SK-N-SH treated with all-trans-retinoic acid at 6 μM for 48 hours (cell line): ENCODE measurements around the gene NUP93.

ENCODE experiments used
- ATAC-seq: fragments of 200-7000 bp; cut with Tn5 transposase; 3 replicates; pipeline ENCODE4 v1.9.1; 2020; ENCODE audit warnings: mild to moderate bottlenecking, moderate library complexity
- ARNTL ChIP-seq: fragments of 450-650 bp; formaldehyde crosslinking; IDR thresholded peaks from 2 replicates; pipeline ENCODE4 v1.5.0; 2020; ENCODE audit warnings: low read depth, mild to moderate bottlenecking, moderate library complexity, borderline replicate concordance
- CSDC2 ChIP-seq: fragments of 250-450 bp; sonication (Bioruptor Pico); IDR thresholded peaks from 2 replicates; pipeline ENCODE4 v1.5.0; 2020; ENCODE audit warnings: mild to moderate bottlenecking, moderate library complexity
- CSRNP3 ChIP-seq: fragments of 250-450 bp; sonication (Bioruptor Pico); IDR thresholded peaks from 2 replicates; pipeline ENCODE4 v1.5.1; 2021; ENCODE audit warnings: mild to moderate bottlenecking, moderate library complexity
- ESRRG ChIP-seq: fragments of 250-450 bp; sonication (Bioruptor Pico); IDR thresholded peaks from 2 replicates; pipeline ENCODE4 v1.6.1; 2021; ENCODE audit warnings: mild to moderate bottlenecking
- GLIS3 ChIP-seq: fragments of 250-450 bp; sonication (Bioruptor Pico); IDR thresholded peaks from 2 replicates; pipeline ENCODE4 v1.5.0; 2020; ENCODE audit warnings: mild to moderate bottlenecking, moderate library complexity
- ISL1 ChIP-seq: fragments of 250-450 bp; sonication (Bioruptor Pico); IDR thresholded peaks from 2 replicates; pipeline ENCODE4 v2.1.2; 2022; ENCODE audit warnings: mild to moderate bottlenecking, moderate library complexity
- PATZ1 ChIP-seq: fragments of 250-450 bp; sonication (Bioruptor Pico); IDR thresholded peaks from 2 replicates; pipeline ENCODE4 v1.8.0; 2020; ENCODE audit warnings: mild to moderate bottlenecking, moderate library complexity, borderline replicate concordance
- POU6F1 ChIP-seq: fragments of 250-450 bp; sonication (Bioruptor Pico); IDR thresholded peaks from 2 replicates; pipeline ENCODE4 v1.8.0; 2021; ENCODE audit warnings: low read depth, mild to moderate bottlenecking, moderate library complexity, borderline replicate concordance
- PPARA ChIP-seq: fragments of 250-450 bp; sonication (Bioruptor Pico); IDR thresholded peaks from 2 replicates; pipeline ENCODE4 v1.5.0; 2020; ENCODE audit warnings: mild to moderate bottlenecking, borderline replicate concordance
- RARB ChIP-seq: fragments of 250-450 bp; sonication (Bioruptor Pico); IDR thresholded peaks from 2 replicates; pipeline ENCODE4 v1.8.0; 2021; ENCODE audit warnings: mild to moderate bottlenecking, moderate library complexity
- SNAI2 ChIP-seq: fragments of 250-450 bp; sonication (Bioruptor Pico); IDR thresholded peaks from 2 replicates; pipeline ENCODE4 v1.5.0; 2020; ENCODE audit warnings: mild to moderate bottlenecking, moderate library complexity
- TOX ChIP-seq: fragments of 250-450 bp; sonication (Bioruptor Pico); IDR thresholded peaks from 2 replicates; pipeline ENCODE4 v1.8.0; 2021; ENCODE audit warnings: mild to moderate bottlenecking, moderate library complexity, borderline replicate concordance
- ZC3H10 ChIP-seq: fragments of 250-450 bp; sonication (Bioruptor Pico); IDR thresholded peaks from 2 replicates; pipeline ENCODE4 v1.5.1; 2021; ENCODE audit warnings: mild to moderate bottlenecking, moderate library complexity
- ZFP3 ChIP-seq: fragments of 250-450 bp; sonication (Bioruptor Pico); IDR thresholded peaks from 2 replicates; pipeline ENCODE4 v1.5.0; 2020; ENCODE audit warnings: mild to moderate bottlenecking, moderate library complexity
- ZFP30 ChIP-seq: fragments of 450-650 bp; formaldehyde crosslinking; IDR thresholded peaks from 2 replicates; pipeline ENCODE4 v1.5.0; 2022; ENCODE audit warnings: mild to moderate bottlenecking, moderate library complexity
- ZNF565 ChIP-seq: fragments of 450-650 bp; formaldehyde crosslinking; conservative IDR thresholded peaks from 2 replicates; pipeline ENCODE4 v1.5.0; 2020; ENCODE audit warnings: low read depth, mild to moderate bottlenecking, moderate library complexity
- ZNF70 ChIP-seq: fragments of 450-650 bp; formaldehyde crosslinking; IDR thresholded peaks from 2 replicates; pipeline ENCODE4 v1.5.0; 2020; ENCODE audit warnings: mild to moderate bottlenecking, moderate library complexity
- TF ChIP-seq, protein P1 (sequence below): fragments of 250-450 bp; sonication (Bioruptor Pico); IDR thresholded peaks from 2 replicates; pipeline ENCODE4 v1.5.0; 2020; ENCODE audit warnings: mild to moderate bottlenecking, moderate library complexity
- TF ChIP-seq, protein P2 (sequence below): fragments of 250-450 bp; sonication (Bioruptor Pico); IDR thresholded peaks from 2 replicates; pipeline ENCODE4 v1.5.1; 2020; ENCODE audit warnings: low read depth, mild to moderate bottlenecking, moderate library complexity

Gene NUP93

GRCh38 chr16:56726926-56727325, 3.0 kb upstream of the NUP93 start:
- no peak for ATAC-seq
- TF ChIP-seq, protein P1, sequence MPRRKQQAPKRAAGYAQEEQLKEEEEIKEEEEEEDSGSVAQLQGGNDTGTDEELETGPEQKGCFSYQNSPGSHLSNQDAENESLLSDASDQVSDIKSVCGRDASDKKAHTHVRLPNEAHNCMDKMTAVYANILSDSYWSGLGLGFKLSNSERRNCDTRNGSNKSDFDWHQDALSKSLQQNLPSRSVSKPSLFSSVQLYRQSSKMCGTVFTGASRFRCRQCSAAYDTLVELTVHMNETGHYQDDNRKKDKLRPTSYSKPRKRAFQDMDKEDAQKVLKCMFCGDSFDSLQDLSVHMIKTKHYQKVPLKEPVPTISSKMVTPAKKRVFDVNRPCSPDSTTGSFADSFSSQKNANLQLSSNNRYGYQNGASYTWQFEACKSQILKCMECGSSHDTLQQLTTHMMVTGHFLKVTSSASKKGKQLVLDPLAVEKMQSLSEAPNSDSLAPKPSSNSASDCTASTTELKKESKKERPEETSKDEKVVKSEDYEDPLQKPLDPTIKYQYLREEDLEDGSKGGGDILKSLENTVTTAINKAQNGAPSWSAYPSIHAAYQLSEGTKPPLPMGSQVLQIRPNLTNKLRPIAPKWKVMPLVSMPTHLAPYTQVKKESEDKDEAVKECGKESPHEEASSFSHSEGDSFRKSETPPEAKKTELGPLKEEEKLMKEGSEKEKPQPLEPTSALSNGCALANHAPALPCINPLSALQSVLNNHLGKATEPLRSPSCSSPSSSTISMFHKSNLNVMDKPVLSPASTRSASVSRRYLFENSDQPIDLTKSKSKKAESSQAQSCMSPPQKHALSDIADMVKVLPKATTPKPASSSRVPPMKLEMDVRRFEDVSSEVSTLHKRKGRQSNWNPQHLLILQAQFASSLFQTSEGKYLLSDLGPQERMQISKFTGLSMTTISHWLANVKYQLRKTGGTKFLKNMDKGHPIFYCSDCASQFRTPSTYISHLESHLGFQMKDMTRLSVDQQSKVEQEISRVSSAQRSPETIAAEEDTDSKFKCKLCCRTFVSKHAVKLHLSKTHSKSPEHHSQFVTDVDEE (CRISPR knock-in tag): no peak
- no peak for TF ChIP-seq TOX (CRISPR knock-in tag)
- TF ChIP-seq RARB (CRISPR knock-in tag): no peak
- TF ChIP-seq ZC3H10 (CRISPR knock-in tag): no peak
- TF ChIP-seq ARNTL (CRISPR knock-in tag): no peak
- TF ChIP-seq, protein P2, sequence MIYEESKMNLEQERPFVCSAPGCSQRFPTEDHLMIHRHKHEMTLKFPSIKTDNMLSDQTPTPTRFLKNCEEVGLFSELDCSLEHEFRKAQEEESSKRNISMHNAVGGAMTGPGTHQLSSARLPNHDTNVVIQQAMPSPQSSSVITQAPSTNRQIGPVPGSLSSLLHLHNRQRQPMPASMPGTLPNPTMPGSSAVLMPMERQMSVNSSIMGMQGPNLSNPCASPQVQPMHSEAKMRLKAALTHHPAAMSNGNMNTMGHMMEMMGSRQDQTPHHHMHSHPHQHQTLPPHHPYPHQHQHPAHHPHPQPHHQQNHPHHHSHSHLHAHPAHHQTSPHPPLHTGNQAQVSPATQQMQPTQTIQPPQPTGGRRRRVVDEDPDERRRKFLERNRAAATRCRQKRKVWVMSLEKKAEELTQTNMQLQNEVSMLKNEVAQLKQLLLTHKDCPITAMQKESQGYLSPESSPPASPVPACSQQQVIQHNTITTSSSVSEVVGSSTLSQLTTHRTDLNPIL (CRISPR knock-in tag): no peak
- no peak for TF ChIP-seq ZFP30 (CRISPR knock-in tag)
- TF ChIP-seq SNAI2 (CRISPR knock-in tag): no peak
- no peak for TF ChIP-seq ZNF70 (CRISPR knock-in tag)
- TF ChIP-seq PATZ1 (CRISPR knock-in tag): no peak
- no peak for TF ChIP-seq PPARA (CRISPR knock-in tag)
- TF ChIP-seq CSDC2: no peak
- TF ChIP-seq ESRRG: no peak
- TF ChIP-seq POU6F1: no peak

GRCh38 chr16:56728027-56728426, 1.9 kb upstream of the NUP93 start:
- TF ChIP-seq, protein P1 (CRISPR knock-in tag): no peak
- TF ChIP-seq PPARA (CRISPR knock-in tag) (no peak), ZNF565 (CRISPR knock-in tag) (no peak), CSRNP3 (CRISPR knock-in tag) (no peak), ARNTL (CRISPR knock-in tag) (no peak)
- ATAC-seq: no peak

GRCh38 chr16:56728980-56729734, 772 bp upstream of the NUP93 start:
- no peak for TF ChIP-seq SNAI2 (CRISPR knock-in tag)
- TF ChIP-seq RARB (CRISPR knock-in tag): no peak
- TF ChIP-seq CSDC2: no peak
- no peak for TF ChIP-seq ZFP3 (CRISPR knock-in tag)
- TF ChIP-seq, protein P2 (CRISPR knock-in tag): no peak
- TF ChIP-seq ESRRG: no peak
- TF ChIP-seq, protein P1 (CRISPR knock-in tag): no peak
- no peak for TF ChIP-seq TOX (CRISPR knock-in tag)
- no peak for TF ChIP-seq GLIS3 (CRISPR knock-in tag)
- TF ChIP-seq ZNF565 (CRISPR knock-in tag): no peak
- TF ChIP-seq ZFP30 (CRISPR knock-in tag): no peak
- TF ChIP-seq ISL1 (CRISPR knock-in tag): no peak
- TF ChIP-seq ZNF70 (CRISPR knock-in tag): no peak
- TF ChIP-seq, all 23 proteins: peak for 0
- ATAC-seq: peak; percentile 39
